GM21526 (cell line): ENCODE measurements around the gene CUL3.

ENCODE experiments used
- ATAC-seq: cut with Tn5 transposase; IDR thresholded peaks from one replicate; pipeline ENCODE4 v1.9.1; 2021; ENCODE audit warnings: moderate library complexity; ENCODE audit not compliant: unreplicated experiment, low FRiP score

CUL3 gene

DNA sequence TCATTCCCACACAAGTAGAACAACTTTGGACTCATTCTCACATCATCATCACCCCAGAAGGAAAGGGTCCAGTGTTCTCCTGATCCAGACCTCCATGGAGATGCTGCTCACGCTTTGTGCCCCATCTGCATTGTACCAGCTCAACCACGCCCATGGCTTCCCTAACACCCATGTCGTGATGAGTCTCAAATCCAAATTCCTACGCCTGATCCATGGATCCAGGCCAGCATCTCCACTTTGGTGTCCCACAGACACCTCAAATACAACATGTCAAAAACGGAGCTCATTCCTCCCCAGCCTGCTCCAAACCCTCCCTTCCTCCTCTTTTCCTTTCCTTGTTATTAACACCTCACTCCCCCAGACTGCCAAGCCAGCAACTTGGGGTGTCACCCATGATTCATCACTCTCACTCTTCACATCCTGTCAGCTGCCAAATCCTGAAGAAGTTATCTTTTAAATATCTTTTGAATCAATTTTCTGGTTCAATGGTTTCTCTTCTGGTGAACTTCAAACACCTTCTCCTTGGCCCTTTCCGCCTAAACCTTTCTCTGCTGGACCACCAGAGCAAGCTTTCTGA lies 153.1 kb downstream of the CUL3 start:
- no peak for ATAC-seq

DNA sequence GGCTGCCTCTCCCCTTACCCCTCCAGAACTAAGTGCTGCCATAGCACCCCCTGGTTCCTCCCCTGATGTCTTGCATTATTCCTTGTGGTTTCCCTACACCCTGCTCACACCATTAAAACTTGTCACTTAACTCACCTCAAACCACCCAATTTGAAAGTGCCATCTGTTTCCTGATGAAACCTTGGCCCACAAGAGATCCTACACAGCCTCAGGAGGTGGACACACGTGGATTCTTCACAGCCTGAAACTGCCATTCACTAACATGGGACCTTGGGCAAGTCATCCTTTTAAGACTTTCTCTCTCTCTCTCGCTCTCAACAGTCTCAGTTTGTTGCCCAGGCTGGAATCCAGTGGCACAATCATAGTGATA lies 155.7 kb downstream of the CUL3 start:
- ATAC-seq: no peak

DNA sequence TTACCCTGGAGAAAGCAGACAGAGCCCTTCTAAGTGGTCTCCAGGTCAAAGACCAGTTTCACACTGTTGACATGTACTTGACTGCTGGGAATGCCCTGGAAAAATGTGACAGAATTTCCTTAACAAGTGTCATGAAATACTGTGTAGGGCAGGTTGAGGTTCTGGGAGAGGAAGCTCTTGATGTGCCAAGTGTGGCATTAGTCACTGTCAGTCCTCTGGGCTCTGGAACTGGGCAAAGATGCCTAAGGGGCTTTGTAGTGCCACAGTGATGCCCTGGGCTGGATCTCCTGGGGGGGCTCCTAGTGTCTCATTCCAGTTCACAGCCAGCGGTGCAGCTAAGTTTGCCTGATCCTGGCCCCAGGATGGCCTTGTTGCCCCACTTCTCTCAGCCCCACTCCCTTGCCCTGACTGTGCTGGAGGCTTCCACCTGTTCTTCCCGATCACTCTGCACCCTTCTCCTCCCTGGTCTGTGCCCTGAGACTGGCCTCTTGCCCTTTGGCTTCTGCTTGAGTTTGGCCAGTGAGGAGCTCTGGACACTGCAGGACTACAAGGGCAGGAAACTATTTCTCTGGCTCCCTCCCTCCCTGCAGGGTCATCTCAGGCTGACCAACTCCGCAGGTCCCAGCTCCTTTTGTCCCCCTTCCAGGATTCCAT lies 156.2 kb downstream of the CUL3 start:
- no peak for ATAC-seq

DNA sequence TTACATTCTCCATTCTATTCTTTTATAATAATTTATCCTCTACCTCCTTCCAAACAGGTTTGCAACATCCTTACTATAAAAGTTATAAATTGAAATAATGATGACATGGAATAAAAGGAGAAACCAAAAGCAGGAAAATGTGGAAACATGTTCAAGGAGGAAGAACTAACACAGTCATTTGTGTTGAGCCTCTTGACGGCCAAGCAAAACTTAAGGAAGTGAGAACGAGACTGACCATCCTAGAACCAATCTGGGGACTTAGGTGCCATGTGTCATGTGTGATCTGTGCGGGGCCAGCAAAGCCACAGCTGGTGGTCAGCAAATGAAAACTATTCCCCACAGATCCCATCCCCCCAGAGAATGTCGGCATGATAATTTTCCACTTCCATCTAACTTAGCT lies 157.7 kb downstream of the CUL3 start:
- no peak for ATAC-seq

DNA sequence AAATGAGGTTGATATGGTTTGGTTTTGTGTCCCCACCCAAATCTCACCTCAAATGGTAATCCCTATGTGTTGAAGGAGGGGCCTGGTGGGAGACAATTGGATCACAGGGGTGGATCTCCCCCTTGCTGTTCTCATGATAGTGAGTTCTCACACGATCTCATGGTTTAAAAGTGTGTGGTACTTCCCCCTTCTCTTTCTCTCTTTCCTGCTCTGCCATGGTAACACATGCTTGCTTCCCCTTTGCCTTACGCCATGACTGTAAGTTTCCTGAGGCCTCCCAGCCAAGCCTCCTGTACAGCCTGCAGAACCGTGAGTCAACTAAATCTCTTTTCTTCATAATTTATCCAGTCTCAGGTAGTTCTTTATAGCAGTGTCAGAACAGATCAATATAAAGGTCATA lies 158.5 kb downstream of the CUL3 start:
- ATAC-seq: no peak

DNA sequence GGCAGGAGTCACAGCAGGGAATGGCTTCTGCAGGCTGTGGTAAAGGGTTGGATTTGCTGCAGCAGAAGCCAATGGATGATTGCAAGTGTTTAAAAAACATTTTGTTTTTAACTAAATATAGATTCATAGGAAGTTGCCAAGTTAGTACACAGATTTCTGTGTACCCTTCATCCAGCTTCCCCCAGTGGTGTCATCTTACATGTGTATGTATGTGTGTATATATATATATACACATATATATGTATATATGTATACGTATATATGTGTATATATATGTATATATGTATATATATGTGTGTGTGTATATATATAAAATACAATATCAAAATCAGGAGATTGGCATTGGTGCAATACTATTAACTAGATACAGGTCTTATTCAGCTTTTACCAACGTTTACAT lies 164.1 kb downstream of the CUL3 start:
- ATAC-seq: no peak
